Thyroid gland (tissue), 4 donors: Measurements from ENCODE around the gene FKBP6.

Source experiments
- CTCF ChIP-seq, 6 experiments: fragments of 200-600 bp in 3 of 6; fragments of 450-650 bp in 3 of 6; sonication (generic) in 3 of 6; IDR thresholded peaks; one replicate each; pipeline ENCODE4 v1.5.1; 2016 to 2019; ENCODE audit warnings: antibody characterized with exemption in 6 of 6, mild to moderate bottlenecking in 2 of 6, inconsistent platforms in 1 of 6, moderate library complexity in 1 of 6
- POLR2A ChIP-seq, 2 donors: fragments of 450-650 bp; IDR thresholded peaks; one replicate each; pipeline ENCODE4 v1.6.1; 2017; ENCODE audit warnings: antibody characterized with exemption in 2 of 2, mild to moderate bottlenecking in 2 of 2, moderate library complexity in 1 of 2

GRCh38 chr7:73350306-73351068, 22.5 kb downstream of the FKBP6 start:
- no peak for TF ChIP-seq CTCF (IDR thresholded peaks at IDR 0.05)
- TF ChIP-seq POLR2A (IDR thresholded peaks at IDR 0.05) = no peak
